Cardiac muscle cell (in vitro differentiated cells and primary cell): ENCODE measurements around the gene BTNL9. TPM values are rescaled to one million over a fixed set of nuclear protein-coding genes. Genes with fewer than 3 reads are reported as not detected.

Source experiments
- DNase-seq, 2 donors: peaks; one replicate each; pipeline versions ENCODE4 v3.0.0 to v3.0.0-alpha.2; 2010 to 2017; ENCODE audit warnings: low read depth in 1 of 2, low spot score in 1 of 2
- H3K27ac ChIP-seq: fragments of 200-600 bp; sonication (generic); 2 replicates; pipeline ENCODE4 v1.5.1; 2016
- H3K27me3 ChIP-seq: fragments of 200-600 bp; sonication (generic); 2 replicates; pipeline ENCODE4 v1.6.0; 2016; ENCODE audit warnings: control low read depth
- H3K36me3 ChIP-seq: fragments of 200-600 bp; sonication (generic); 2 replicates; pipeline ENCODE4 v1.5.1; 2016; ENCODE audit warnings: control low read depth
- H3K4me1 ChIP-seq: fragments of 200-600 bp; sonication (generic); 2 replicates; pipeline ENCODE4 v1.8.1; 2017; ENCODE audit warnings: low read depth, mild to moderate bottlenecking, mixed run types
- H3K4me3 ChIP-seq: fragments of 200-600 bp; sonication (generic); 2 replicates; pipeline ENCODE4 v1.5.1; 2016; ENCODE audit warnings: mild to moderate bottlenecking
- H3K9me3 ChIP-seq: fragments of 200-600 bp; sonication (generic); 2 replicates; pipeline ENCODE4 v1.5.1; 2017; ENCODE audit warnings: low read depth, mild to moderate bottlenecking, control low read depth
- polyA plus RNA-seq: library from polyadenylated mRNA; unstranded; fragments of >200 nt; fragmentation: Nextera tagmentation; extraction: Ambion mirVana; gene quantifications from 2 replicates; pipeline ENCODE4 v1.2.1, GENCODE V29; 2016
- total RNA-seq: library from RNA; depleted of rRNA; stranded (reverse); fragments of >200 nt; gene quantifications from 2 replicates; pipeline ENCODE4 v1.2.3, GENCODE V29; 2016
- TF ChIP-seq, protein P1 (sequence below): IDR thresholded peaks from 2 replicates; pipeline ENCODE4 v1.5.1; 2012; ENCODE audit warnings: low read depth, mild to moderate bottlenecking, low read length

The BTNL9 gene
- total and polyA plus RNA-seq, 2 experiments from 2014 or later: not detected

DNA sequence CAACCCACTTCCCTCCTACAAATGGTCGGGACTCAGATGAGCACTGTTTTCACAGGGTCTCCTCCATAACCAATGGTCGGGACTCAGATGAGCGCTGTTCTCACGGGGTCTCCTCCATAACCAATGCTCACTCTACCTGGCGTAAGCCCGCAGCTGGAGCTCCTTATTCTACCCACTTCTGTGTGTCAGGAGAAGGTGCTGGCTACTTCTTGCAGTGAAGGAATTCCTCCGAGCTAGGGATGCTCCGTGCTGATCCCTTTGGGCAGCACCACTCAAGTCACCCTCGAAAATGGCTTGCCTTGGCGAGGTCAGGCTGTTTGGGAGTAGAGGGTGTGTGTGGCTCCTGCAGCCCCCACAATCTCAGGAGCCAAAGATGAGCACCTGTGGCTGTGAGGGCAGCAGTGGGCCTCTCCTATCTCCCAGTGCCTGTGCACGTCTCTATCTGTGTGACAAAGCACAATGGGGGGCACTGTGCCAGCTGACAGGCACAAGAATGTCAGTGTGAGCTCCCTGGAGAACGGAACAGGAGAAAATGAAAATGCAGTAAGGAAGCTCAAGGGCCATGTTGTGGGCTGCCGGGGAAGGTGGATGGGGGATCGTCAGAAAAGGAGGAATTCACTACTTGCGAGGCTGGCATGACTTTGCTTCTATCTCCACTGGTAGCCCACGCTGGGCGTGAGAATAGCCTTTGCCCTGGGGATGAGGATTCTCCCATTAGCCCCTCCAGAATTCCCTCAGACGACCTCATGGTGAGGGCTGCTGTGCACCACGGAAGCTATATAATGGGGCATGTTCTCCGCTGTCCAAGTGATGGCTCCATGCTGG, 3.9 kb upstream of the BTNL9 start:
- TF ChIP-seq, protein P1, sequence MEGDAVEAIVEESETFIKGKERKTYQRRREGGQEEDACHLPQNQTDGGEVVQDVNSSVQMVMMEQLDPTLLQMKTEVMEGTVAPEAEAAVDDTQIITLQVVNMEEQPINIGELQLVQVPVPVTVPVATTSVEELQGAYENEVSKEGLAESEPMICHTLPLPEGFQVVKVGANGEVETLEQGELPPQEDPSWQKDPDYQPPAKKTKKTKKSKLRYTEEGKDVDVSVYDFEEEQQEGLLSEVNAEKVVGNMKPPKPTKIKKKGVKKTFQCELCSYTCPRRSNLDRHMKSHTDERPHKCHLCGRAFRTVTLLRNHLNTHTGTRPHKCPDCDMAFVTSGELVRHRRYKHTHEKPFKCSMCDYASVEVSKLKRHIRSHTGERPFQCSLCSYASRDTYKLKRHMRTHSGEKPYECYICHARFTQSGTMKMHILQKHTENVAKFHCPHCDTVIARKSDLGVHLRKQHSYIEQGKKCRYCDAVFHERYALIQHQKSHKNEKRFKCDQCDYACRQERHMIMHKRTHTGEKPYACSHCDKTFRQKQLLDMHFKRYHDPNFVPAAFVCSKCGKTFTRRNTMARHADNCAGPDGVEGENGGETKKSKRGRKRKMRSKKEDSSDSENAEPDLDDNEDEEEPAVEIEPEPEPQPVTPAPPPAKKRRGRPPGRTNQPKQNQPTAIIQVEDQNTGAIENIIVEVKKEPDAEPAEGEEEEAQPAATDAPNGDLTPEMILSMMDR: no peak
- no peaks in the 10 kb centered on the region for H3K36me3 ChIP-seq
- H3K9me3 ChIP-seq: no peaks in the 10 kb centered on the region
- H3K4me3 ChIP-seq: no peak overlapping the region
- DNase-seq: no peak
- H3K27ac ChIP-seq: no peak overlapping the region
- no peaks in the 10 kb centered on the region for H3K4me1 ChIP-seq
- H3K27me3 ChIP-seq: no peaks in the 10 kb centered on the region

DNA sequence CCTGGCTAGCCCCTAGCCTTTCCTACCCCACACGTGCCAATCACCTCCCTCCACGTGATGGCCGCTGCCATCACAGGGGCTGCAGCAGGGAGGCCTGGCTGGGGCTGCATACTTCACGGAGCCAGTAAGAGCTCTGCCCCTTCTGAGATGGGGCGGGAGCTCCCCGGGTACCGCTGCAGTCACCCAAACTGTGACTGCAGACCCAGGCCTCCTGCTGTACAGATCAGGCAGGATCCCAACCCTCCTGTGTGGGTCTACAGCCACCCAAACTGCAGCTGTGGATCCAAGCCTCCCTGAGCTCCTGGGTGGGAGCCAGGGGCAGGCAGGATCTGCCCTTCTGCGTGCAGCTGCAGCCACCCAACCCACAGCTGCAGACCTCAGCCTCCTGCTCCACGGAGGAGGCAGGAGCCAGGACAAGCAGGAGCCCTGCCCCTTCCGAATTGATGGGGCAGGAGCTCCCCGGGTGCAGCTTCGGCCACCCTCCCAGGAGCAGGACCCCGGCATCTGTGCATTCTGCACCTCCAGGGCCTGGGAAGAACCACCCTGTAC, 3.2 kb upstream of the BTNL9 start:
- no peak for DNase-seq
- Histone ChIP-seq H3K27ac (no peak overlapping the region), H3K4me1 (no peaks in the 10 kb centered on the region), H3K4me3 (no peak overlapping the region), H3K36me3 (no peaks in the 10 kb centered on the region), H3K27me3 (no peaks in the 10 kb centered on the region), H3K9me3 (no peaks in the 10 kb centered on the region)
- TF ChIP-seq, protein P1: no peak

DNA sequence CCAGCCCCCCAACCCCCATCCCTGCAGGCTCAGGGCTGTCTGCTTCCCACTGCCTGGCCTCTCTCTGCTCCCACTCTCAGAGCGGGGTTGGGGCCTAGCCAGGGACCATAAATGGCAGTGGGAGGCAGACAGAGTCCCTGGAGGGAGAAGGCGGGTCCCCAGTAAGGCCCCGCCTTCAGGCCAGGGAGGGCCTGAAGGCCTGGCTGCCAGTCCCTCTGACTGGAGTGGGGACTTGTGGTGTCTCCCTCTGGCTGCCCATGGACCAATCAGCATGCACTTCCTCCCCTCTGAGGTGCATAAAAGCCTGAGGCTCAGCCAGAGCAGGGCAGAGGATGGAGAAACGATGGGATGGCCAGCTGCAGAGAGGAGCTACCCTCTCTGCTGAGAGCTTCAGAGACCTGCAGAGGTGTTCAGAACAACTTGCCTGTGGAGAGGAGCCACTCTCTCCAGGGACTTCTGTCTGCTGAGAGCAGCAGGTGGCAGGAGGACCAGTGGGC, 2.7 kb upstream of the BTNL9 start:
- TF ChIP-seq, protein P1: no peak
- no peak overlapping the region for H3K27ac ChIP-seq
- H3K27me3 ChIP-seq: no peaks in the 10 kb centered on the region
- H3K4me1 ChIP-seq: no peaks in the 10 kb centered on the region
- H3K9me3 ChIP-seq: no peaks in the 10 kb centered on the region
- no peak overlapping the region for H3K4me3 ChIP-seq
- DNase-seq: no peak
- H3K36me3 ChIP-seq: no peaks in the 10 kb centered on the region

GRCh38 chr5:181039471-181039870, 595 bp upstream of the BTNL9 start:
- no peak for DNase-seq

DNA sequence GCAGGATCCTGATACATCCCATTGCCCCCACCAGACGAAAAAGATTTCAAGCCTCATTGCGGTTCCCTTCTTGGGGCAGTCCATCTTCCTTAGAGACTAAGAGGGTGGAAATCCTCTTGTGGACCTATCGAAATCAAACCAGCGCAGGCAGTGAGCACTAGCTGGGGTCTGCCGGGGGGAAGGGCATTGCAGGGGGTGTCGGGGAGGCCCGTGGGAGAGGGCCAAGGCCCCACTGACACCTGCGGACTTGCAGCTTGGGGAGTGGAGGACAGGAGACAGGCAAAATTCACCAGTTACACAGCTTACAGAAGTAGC, 522 bp downstream of the BTNL9 start:
- no peak overlapping the region for H3K27ac ChIP-seq
- no peaks in the 10 kb centered on the region for H3K36me3 ChIP-seq
- H3K27me3 ChIP-seq: no peaks in the 10 kb centered on the region
- H3K9me3 ChIP-seq: no peaks in the 10 kb centered on the region
- no peaks in the 10 kb centered on the region for H3K4me1 ChIP-seq
- H3K4me3 ChIP-seq: no peak overlapping the region
- no peak for DNase-seq
- TF ChIP-seq, protein P1: no peak

More at GRCh38 chr5:181039471-181039870, 595 bp upstream of the BTNL9 start:
- TF ChIP-seq, protein P1: no peak
- H3K4me1 ChIP-seq: no peaks in the 10 kb centered on the region
- H3K36me3 ChIP-seq: no peaks in the 10 kb centered on the region
- H3K27me3 ChIP-seq: no peaks in the 10 kb centered on the region
- H3K4me3 ChIP-seq: no peak overlapping the region
- no peak overlapping the region for H3K27ac ChIP-seq
- H3K9me3 ChIP-seq: no peaks in the 10 kb centered on the region
